Measurements from ENCODE around the gene GRIA1. TPM values are rescaled to one million over a fixed set of nuclear protein-coding genes. Genes with fewer than 3 reads are reported as not detected.
"Not testable (repeated sequence)": the region's sequence is repeated elsewhere in the genome, so short reads cannot be mapped to it uniquely, and the experiment has no call there.

The GRIA1 gene
- total RNA-seq, 1 donor from 2014 or later = 3.3 TPM

GRCh38 chr5:153860195-153860886, 369.9 kb downstream of the GRIA1 start:
- H3K27ac Mint-ChIP-seq = no peak overlapping the region

GRCh38 chr5:153862906-153863305, 372.4 kb downstream of the GRIA1 start:
- H3K36me3 Mint-ChIP-seq; DNase-seq (ENCODE audit: low spot score); H3K27ac ChIP-seq; H3K27me3 ChIP-seq; H3K9me3 ChIP-seq (ENCODE audit: low read depth); H2AFZ ChIP-seq (replicated peaks); H4K20me1 ChIP-seq (ENCODE audit: low read depth); H3F3A ChIP-seq (ENCODE audit: low read depth); H3K9me3 Mint-ChIP-seq; H3K36me3 ChIP-seq; H3K79me2 ChIP-seq (ENCODE audit: low read depth); H3K4me3 ChIP-seq; H3K4me3 Mint-ChIP-seq; H3K27ac Mint-ChIP-seq; H3K27me3 Mint-ChIP-seq (ENCODE audit: insufficient read depth, low read depth); H3K4me1 ChIP-seq; H3K9ac ChIP-seq; H3K4me2 ChIP-seq: not testable (repeated sequence)
- peaks cover 16% of the 10 kb centered on the region for H3K4me1 Mint-ChIP-seq

More at GRCh38 chr5:153860195-153860886, 369.9 kb downstream of the GRIA1 start:
- H3K27me3 ChIP-seq = no peaks in the 10 kb centered on the region
- H3K36me3 ChIP-seq = no peaks in the 10 kb centered on the region
- no peak overlapping the region for H3K4me3 ChIP-seq
- H3K27ac ChIP-seq = no peak overlapping the region
- no peak overlapping the region for H2AFZ ChIP-seq (replicated peaks)
- no peak overlapping the region for H3K4me2 ChIP-seq
- no peaks in the 10 kb centered on the region for H4K20me1 ChIP-seq (ENCODE audit: low read depth)
- peaks cover 6% of the 10 kb centered on the region for H3K9me3 Mint-ChIP-seq
- H3K79me2 ChIP-seq (ENCODE audit: low read depth) = no peaks in the 10 kb centered on the region
- H3F3A ChIP-seq (ENCODE audit: low read depth) = no peaks in the 10 kb centered on the region
- no peaks in the 10 kb centered on the region for H3K4me1 ChIP-seq
- no peaks in the 10 kb centered on the region for H3K9me3 ChIP-seq (ENCODE audit: low read depth)
- DNase-seq (ENCODE audit: low spot score) = no peak
- H3K9ac ChIP-seq = no peak overlapping the region
- H3K4me1 Mint-ChIP-seq = peaks cover 14% of the 10 kb centered on the region
- H3K27me3 Mint-ChIP-seq (ENCODE audit: insufficient read depth, low read depth) = peaks cover 3% of the 10 kb centered on the region
- TF ChIP-seq CTCF (IDR thresholded peaks at IDR 0.05) = no peak
- TF ChIP-seq EZH2phosphoT487 (IDR thresholded peaks at IDR 0.05) = no peak
- no peak for TF ChIP-seq EZH2 (IDR thresholded peaks at IDR 0.05)
- no peaks in the 10 kb centered on the region for H3K36me3 Mint-ChIP-seq
- H3K4me3 Mint-ChIP-seq = no peak overlapping the region

Small RNA genes lying within 50 kb of the gene (small RNA-seq; reads per million reads assigned to genes)
- gene RN7SL177P = not detected

All from neural progenitor cell (in vitro differentiated cells).